Stomach smooth muscle (tissue), 2 donors: ENCODE data around the gene TTC33.

Source experiments
- H3K27ac ChIP-seq: one replicate; pipeline ENCODE4 v1.7.0; 2013; ENCODE audit warnings: mild to moderate bottlenecking, low read length, inconsistent platforms
- H3K27me3 ChIP-seq, 2 donors: one replicate each; pipeline ENCODE4 v1.7.0; 2013; ENCODE audit warnings: low read length in 2 of 2; ENCODE audit not compliant: insufficient read depth in 2 of 2, control insufficient read depth in 1 of 2
- H3K36me3 ChIP-seq, 2 donors: one replicate each; pipeline ENCODE4 v1.7.0; 2013; ENCODE audit warnings: low read length in 2 of 2; ENCODE audit not compliant: control insufficient read depth in 2 of 2, insufficient read depth in 2 of 2
- H3K4me1 ChIP-seq: one replicate; pipeline ENCODE4 v1.7.0; 2013; ENCODE audit warnings: low read length; ENCODE audit not compliant: control insufficient read depth, insufficient read depth
- H3K4me3 ChIP-seq, 2 donors: one replicate each; pipeline ENCODE4 v1.7.0; 2013; ENCODE audit warnings: low read length in 2 of 2
- H3K9ac ChIP-seq, 2 donors: one replicate each; pipeline ENCODE4 v1.7.0; 2013; ENCODE audit warnings: low read length in 2 of 2, mild to moderate bottlenecking in 1 of 2
- H3K9me3 ChIP-seq, 2 donors: one replicate each; pipeline ENCODE4 v1.7.0; 2013; ENCODE audit warnings: low read length in 2 of 2; ENCODE audit not compliant: control insufficient read depth in 2 of 2
- donor health status: healthy.
- donor health status: Pancreatic carcinoma.

TTC33 gene

DNA sequence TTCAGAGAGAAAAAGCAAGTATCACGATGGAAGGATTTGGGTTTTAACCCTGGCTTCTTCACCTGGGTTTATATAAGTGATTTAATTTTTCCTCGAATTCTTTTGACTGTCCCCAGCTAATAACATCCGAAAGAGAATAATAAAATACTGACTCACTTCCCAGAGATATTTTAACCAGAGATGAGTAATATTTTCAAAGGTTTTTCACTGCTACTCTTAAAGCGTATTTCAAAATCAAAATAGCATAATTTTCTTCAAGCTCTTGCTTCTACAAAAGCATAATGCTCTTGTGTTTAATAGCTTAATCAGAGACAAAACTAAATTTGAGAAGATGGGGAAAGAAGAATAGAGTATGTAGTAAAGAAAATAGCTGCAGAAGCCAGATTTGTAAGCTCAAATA lies 291.2 kb downstream of the TTC33 start:
- H3K4me3 ChIP-seq, result no peak overlapping the region
- peaks cover 0 to 3% of the 10 kb centered on the region in 2 donors for H3K9me3 ChIP-seq
- no peaks in the 10 kb centered on the region for H3K4me1 ChIP-seq
- no peaks in the 10 kb centered on the region for H3K27me3 ChIP-seq
- no peak overlapping the region for H3K9ac ChIP-seq
- no peak overlapping the region for H3K27ac ChIP-seq
- H3K36me3 ChIP-seq, result no peaks in the 10 kb centered on the region
